ENCODE data around the gene LRRC3C. TPM values are rescaled to one million over a fixed set of nuclear protein-coding genes. Genes with fewer than 3 reads are reported as not detected.
A peak's percentile ranks its signal among the peaks of the same experiment; 100 is the strongest.

The LRRC3C gene
- total RNA-seq, 1 experiment from 2014 or later, result not detected

DNA sequence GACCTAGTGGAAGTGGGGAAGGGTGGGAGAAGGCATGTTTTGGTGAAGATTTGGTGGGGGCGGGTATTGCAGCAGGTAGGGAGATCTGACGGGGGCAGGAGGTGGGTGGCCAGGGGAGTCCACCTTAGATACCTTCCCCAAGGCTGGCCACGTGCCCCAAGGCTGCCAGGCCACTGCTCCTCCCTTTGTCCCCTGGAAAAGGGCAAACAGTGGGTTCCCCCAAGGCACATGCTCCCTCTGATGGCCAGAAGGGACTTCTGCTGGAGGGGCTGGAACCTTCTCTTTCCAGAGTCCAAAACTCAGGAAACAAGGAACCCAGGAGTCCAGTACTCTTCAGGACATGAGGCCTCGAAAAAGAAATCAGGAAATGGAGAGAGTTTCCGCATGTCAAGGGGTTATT lies 46.9 kb downstream of the LRRC3C start:
- no peak for DNase-seq (ENCODE audit: low read depth)

DNA sequence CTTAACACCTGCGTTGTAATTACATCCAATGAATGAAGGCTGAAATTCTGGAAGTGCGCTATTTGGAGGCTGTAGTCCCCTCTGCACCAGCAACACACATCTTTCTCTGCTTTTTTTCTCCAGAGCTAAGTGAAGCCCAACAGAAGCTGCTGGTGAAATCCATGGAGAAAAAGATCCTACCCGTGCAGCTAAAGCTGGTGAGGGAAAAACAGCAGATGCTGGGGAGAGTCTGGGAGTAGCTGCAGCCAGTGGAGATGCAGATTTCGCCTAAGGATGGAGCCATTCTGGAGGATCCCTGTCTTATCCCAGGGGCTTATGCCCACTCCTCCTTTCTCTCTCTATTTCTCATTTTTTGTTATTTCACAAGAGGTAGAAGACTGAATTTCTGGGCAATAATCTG lies 48.3 kb downstream of the LRRC3C start:
- no peak for DNase-seq (ENCODE audit: low read depth)

DNA sequence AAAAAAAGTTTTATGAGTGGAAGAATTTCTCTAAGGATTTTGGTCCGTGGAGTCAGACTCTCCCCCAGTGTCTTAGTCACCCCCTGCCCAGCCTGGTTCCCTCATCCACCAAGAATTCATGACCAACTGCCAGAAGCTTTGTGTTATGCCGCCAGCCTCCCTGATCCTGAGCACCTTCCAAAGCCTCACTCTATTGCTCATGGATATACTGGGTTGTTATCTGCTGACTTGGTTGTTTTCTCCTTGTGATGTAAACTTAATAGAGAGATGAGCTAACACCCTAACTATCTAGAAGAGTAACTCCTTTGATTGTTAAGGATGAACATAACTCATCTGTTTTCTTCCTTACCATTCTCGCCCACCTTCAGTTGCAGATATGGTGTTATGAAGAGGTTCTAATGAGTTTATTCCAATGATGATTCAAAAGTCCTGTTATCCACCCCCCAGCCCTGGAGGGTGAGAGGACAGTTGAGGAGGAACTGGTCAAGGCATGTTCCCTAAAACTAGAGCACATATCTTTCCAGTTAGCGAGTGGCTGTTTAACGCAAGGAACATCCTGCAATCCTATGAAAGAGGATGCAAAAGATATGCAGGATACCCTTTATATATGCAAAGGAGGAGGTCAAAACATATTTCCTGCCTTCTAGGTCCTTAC lies 51.6 kb downstream of the LRRC3C start:
- DNase-seq (ENCODE audit: low read depth), result peak; percentile 64

DNA sequence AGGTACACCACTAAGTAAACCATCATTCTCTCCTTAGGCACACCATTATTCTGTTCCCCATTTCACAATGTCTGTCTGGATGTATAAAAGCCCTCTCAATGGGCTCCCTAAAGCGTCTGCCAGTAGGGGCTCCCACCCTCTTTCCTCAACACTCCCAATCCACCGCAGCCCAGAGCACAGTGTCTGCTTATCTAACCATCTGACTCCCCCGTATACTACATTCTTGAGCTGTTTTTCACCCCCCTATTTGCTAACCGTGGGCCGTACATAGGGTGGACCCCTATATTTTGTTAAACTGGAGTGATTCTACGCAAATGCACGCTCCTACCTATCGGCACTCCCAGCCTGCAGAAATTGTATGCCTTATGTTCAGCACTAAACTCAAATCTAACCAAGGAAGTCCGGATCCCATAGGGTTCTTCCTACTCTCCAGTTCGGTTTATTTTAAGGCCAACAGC lies 52.4 kb downstream of the LRRC3C start:
- DNase-seq (ENCODE audit: low read depth), result peak; percentile 39

DNA sequence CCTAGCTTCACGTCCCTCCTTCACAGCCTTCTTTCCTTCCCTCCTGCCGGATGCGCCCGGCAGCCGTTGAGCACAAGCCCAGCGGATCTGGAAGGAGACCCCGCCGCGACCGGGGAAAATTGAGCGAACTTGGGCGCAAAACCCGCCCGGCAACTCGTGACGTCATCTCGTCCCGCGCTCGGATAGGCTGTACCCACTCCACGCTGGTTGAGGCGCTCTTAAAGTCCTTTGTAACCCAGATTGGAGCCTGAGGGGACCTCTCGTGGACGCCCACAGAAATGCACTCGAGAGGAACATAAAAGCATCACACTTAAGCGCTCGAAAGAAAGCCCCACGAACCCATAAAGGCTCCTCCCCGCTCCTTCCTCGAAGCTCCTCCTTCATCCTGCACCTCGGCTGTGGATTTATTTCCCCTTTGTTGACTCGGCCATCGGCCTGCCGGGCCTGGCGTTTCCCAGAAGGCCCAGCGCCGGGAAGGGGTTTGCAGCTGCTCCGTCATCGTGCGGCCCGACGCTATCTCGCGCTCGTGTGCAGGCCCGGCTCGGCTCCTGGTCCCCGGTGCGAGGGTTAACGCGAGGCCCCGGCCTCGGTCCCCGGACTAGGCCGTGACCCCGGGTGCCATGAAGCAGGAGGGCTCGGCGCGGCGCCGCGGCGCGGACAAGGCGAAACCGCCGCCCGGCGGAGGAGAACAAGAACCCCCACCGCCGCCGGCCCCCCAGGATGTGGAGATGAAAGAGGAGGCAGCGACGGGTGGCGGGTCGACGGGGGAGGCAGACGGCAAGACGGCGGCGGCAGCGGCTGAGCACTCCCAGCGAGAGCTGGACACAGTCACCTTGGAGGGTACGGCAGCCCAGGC lies 53.0 kb downstream of the LRRC3C start, which contains the start of gene PSMD3:
Gene PSMD3, plus strand, starts transcription at position 457 of the 856 bp plus-strand sequence. Its CDS starts 164 bp downstream, at position 621.
- peak; percentile 100 for DNase-seq (ENCODE audit: low read depth)

DNA sequence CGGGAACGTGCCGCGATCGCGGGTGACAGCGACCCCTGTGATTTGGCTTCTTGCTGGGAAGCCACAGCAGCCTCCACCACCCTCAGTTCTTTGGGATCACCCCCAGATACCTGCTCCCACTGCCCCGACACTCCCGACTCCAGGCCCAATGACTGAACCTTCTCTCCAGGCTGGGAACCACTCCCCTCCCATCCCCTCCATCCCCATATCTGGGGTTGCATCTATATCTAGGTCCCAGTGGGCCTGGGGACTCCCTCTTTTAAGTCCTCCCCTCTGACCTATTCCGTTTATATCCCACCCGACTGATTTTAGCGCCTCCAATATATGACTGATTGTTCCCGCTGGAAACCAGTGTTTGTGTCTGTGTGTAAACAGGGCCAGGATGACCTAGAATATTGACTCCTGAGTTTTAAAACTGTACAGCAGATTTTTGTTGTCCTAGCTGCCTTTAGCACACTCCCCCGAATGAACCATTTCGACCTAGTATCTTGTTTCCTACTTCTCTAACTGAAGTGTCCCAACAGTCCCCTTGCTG lies 53.7 kb downstream of the LRRC3C start:
- no peak for DNase-seq (ENCODE audit: low read depth)

DNA sequence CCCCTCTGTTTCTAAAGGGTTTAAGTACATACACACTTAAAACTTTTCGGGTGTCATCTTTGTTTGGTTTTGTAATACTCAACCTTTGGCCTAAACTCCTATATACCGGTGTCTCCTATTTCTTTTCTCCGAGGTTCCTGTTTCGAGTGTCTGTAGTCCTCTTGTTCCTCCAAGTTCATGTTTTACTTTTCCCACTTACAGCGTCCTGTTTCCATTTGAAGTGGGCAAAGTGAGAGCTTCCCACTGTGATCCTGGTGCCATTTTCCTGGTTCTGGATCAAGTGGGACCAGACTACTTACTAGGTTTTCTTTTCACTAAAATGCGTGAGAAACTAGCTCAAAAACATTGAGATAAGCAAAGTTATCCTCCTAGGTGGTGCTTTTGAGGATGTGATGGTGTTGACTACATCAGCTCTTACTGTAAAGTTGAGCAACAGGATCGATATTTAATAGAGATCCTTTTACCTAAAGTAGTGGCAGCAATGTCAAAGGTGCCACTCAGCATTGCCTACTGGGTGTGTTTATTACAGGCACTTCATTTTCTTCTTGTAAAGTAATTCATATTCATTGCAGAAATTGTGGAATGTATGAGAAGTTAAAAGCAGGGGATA lies 54.3 kb downstream of the LRRC3C start:
- DNase-seq (ENCODE audit: low read depth), result no peak

DNA sequence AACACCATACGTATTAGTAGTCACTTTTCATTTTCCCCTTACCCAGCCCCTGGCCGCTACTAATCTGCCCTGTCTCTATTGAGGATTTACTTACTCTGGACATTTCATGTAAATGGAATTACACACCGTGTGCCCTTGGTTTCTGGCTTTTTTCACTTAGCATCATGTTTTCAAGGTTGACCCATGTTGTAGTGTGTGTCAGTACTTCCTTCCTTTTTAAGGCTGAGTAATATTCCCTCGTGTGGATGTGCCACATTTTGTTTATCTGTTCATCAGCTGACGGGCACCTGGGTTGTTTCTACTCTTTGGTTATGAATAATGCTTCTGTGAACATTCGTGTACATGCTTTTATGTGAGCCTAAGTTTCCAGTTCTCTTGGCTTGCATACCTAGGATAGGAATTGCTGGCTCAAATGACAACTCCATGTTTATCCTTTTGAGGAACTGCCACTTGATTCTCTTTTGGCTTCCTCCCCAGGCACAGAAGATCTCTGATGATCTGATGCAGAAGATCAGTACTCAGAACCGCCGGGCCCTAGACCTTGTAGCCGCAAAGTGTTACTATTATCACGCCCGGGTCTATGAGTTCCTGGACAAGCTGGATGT lies 60.8 kb downstream of the LRRC3C start:
- no peak for DNase-seq (ENCODE audit: low read depth)

DNA sequence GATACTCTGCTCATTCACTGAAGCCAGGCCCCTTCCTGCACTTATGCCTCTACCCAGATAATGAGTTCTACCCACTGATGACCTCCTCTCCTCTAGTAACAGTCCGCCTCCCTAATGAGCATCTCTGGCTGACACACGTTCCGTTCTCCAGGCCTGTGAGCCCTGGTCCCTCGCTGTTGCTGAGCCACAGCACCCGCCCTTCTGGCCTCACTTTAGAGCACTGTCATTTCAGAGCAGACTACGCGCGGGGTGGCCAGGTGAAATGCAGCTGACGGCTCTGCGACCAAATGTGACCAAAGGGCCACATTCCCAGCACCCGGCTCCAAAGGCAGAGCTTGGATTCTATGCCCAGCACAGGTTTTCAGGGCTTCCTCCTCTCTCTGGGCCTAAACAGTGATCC lies 66.9 kb downstream of the LRRC3C start:
- no peak for DNase-seq (ENCODE audit: low read depth)

Other genes with a start within 250 kb of the LRRC3C start
- 14.0 and 16.1 TPM in 2 replicates for gene PGAP3, start 239.7 kb upstream of the LRRC3C start, total RNA-seq (2014; rRNA removed)
- 35.8 and 39.8 TPM in 2 replicates for gene ERBB2, start 227.7 kb upstream of the LRRC3C start, total RNA-seq (2014; rRNA removed)
- 68.3 and 71.0 TPM in 2 replicates for gene MIEN1, start 197.2 kb upstream of the LRRC3C start, total RNA-seq (2014; rRNA removed)
- 0.06 TPM in 2 replicates for gene GRB7, start 189.8 kb upstream of the LRRC3C start, total RNA-seq (2014; rRNA removed)
- not detected in 2 replicates for gene IKZF3, start 63.4 kb upstream of the LRRC3C start, total RNA-seq (2014; rRNA removed)
- not detected in 2 replicates for gene ZPBP2, start 59.5 kb upstream of the LRRC3C start, total RNA-seq (2014; rRNA removed)
- gene GSDMB, start 9.1 kb upstream of the LRRC3C start, total RNA-seq (2014; rRNA removed), result 0.98 and 1.8 TPM in 2 replicates
- 29.0 and 31.7 TPM in 2 replicates for gene ORMDL3, start 131 bp upstream of the LRRC3C start, total RNA-seq (2014; rRNA removed)
- not detected in 2 replicates for gene GSDMA, start 35.3 kb downstream of the LRRC3C start, total RNA-seq (2014; rRNA removed)
- 153 and 159 TPM in 2 replicates for gene PSMD3, start 53.1 kb downstream of the LRRC3C start, total RNA-seq (2014; rRNA removed)
- gene CSF3, start 87.7 kb downstream of the LRRC3C start, total RNA-seq (2014; rRNA removed), result 5.1 and 6.7 TPM in 2 replicates
- gene MED24, start 126.7 kb downstream of the LRRC3C start, total RNA-seq (2014; rRNA removed), result 52.9 and 65.1 TPM in 2 replicates
- gene THRA, start 135.2 kb downstream of the LRRC3C start, total RNA-seq (2014; rRNA removed), result 22.3 and 32.5 TPM in 2 replicates
- gene NR1D1, start 172.9 kb downstream of the LRRC3C start, total RNA-seq (2014; rRNA removed), result 1.5 and 3.4 TPM in 2 replicates
- 62.1 and 62.8 TPM in 2 replicates for gene MSL1, start 194.2 kb downstream of the LRRC3C start, total RNA-seq (2014; rRNA removed)
- gene CASC3, start 212.8 kb downstream of the LRRC3C start, total RNA-seq (2014; rRNA removed), result 35.5 and 38.3 TPM in 2 replicates
- 0.98 and 1.6 TPM in 2 replicates for gene RAPGEFL1, start 249.7 kb downstream of the LRRC3C start, total RNA-seq (2014; rRNA removed)